Embryonic facial prominence (tissue), 1 donor: Measurements from ENCODE around the gene SCTR.

Source experiments
- DNase-seq: peaks from one replicate; pipeline ENCODE4 v3.0.0-alpha.2; 2016; ENCODE audit errors: extremely low spot score

The SCTR gene

GRCh38 chr2:119523383-119523951 is 816 bp downstream of the SCTR start:
- no peak for DNase-seq

GRCh38 chr2:119522671-119523070 is 1.6 kb downstream of the SCTR start:
- DNase-seq, result no peak

GRCh38 chr2:119521433-119522050 is 2.7 kb downstream of the SCTR start:
- DNase-seq, result no peak

- no peak for DNase-seq
These were observed 3.4 kb downstream of the SCTR start for GRCh38 chr2:119520696-119521432.

GRCh38 chr2:119519057-119519408 is 5.2 kb downstream of the SCTR start:
- DNase-seq, result no peak

GRCh38 chr2:119518401-119519056 is 5.8 kb downstream of the SCTR start:
- DNase-seq, result no peak

- DNase-seq, result no peak
These were observed 6.8 kb downstream of the SCTR start for GRCh38 chr2:119517433-119517832.

- no peak for DNase-seq
These were observed 8.2 kb downstream of the SCTR start for GRCh38 chr2:119516121-119516520.

- no peak for DNase-seq
These were observed 10.5 kb downstream of the SCTR start for GRCh38 chr2:119513832-119514231.

GRCh38 chr2:119512946-119513345 is 11.3 kb downstream of the SCTR start:
- no peak for DNase-seq

GRCh38 chr2:119511989-119512388 is 12.3 kb downstream of the SCTR start:
- no peak for DNase-seq

GRCh38 chr2:119508756-119509155 is 15.5 kb downstream of the SCTR start:
- DNase-seq, result no peak

- DNase-seq, result no peak
These were observed 27.6 kb downstream of the SCTR start for GRCh38 chr2:119496682-119497081.

- no peak for DNase-seq
These were observed 28.3 kb downstream of the SCTR start for GRCh38 chr2:119495948-119496347.

GRCh38 chr2:119494163-119494790 is 30.0 kb downstream of the SCTR start:
- DNase-seq, result no peak

GRCh38 chr2:119491776-119492525 is 32.3 kb downstream of the SCTR start:
- DNase-seq, result no peak

GRCh38 chr2:119490653-119491195 is 33.6 kb downstream of the SCTR start:
- no peak for DNase-seq

- no peak for DNase-seq
These were observed 34.2 kb downstream of the SCTR start for GRCh38 chr2:119490106-119490505.

- DNase-seq, result no peak
These were observed 34.9 kb downstream of the SCTR start for GRCh38 chr2:119489232-119489952.
